HCT116 (cell line): ENCODE data around the gene ACCS.

Source experiments
- CEBPB ChIP-seq: IDR thresholded peaks from 2 replicates; pipeline ENCODE4 v1.6.1; 2012; ENCODE audit warnings: low read depth
- EGR1 ChIP-seq: IDR thresholded peaks from 2 replicates; pipeline ENCODE4 v1.6.1; 2012; ENCODE audit warnings: low read depth
- EZH2 ChIP-seq: fragments of 200-600 bp; sonication (generic); IDR thresholded peaks from 2 replicates; pipeline ENCODE4 v1.6.1; 2017; ENCODE audit warnings: antibody characterized with exemption, mixed run types
- JUND ChIP-seq: IDR thresholded peaks from 2 replicates; pipeline ENCODE4 v1.6.1; 2012
- POLR2A ChIP-seq: IDR thresholded peaks from 2 replicates; pipeline ENCODE4 v1.7.0; 2011; ENCODE audit warnings: borderline replicate concordance; ENCODE audit not compliant: insufficient read depth, insufficient read length; ENCODE audit errors: extremely low read depth
- POLR2AphosphoS5 ChIP-seq: IDR thresholded peaks from 2 replicates; pipeline ENCODE4 v1.6.1; 2011; ENCODE audit warnings: mild to moderate bottlenecking, low read depth, low read length, moderate library complexity
- RAD21 ChIP-seq: IDR thresholded peaks from 2 replicates; pipeline ENCODE4 v1.6.1; 2012; ENCODE audit warnings: low read depth, mild to moderate bottlenecking
- SRF ChIP-seq: IDR thresholded peaks from 2 replicates; pipeline ENCODE4 v1.6.1; 2012; ENCODE audit warnings: low read depth
- YY1 ChIP-seq: IDR thresholded peaks from 2 replicates; pipeline ENCODE4 v1.6.1; 2011; ENCODE audit warnings: low read length, low read depth, moderate library complexity, mild to moderate bottlenecking; ENCODE audit not compliant: insufficient replicate concordance; ENCODE audit errors: extremely low read depth
- TF ChIP-seq, protein P1 (sequence below), 3 experiments: fragments of 200-600 bp in 1 of 3; sonication (generic) in 1 of 3; IDR thresholded peaks in 2 of 3; conservative IDR thresholded peaks in 1 of 3; 2 replicates each; pipeline ENCODE4 v1.5.1; 2012 to 2017; ENCODE audit warnings: low read depth in 2 of 3, low read length in 2 of 3, antibody characterized with exemption in 1 of 3, borderline replicate concordance in 1 of 3, control low read depth in 1 of 3, mild to moderate bottlenecking in 1 of 3, mixed read lengths in 1 of 3, mixed run types in 1 of 3, moderate library complexity in 1 of 3; ENCODE audit not compliant: insufficient read depth in 1 of 3
- TF ChIP-seq, protein P2 (sequence below): IDR thresholded peaks from 2 replicates; pipeline ENCODE4 v1.6.1; 2012

DNA sequence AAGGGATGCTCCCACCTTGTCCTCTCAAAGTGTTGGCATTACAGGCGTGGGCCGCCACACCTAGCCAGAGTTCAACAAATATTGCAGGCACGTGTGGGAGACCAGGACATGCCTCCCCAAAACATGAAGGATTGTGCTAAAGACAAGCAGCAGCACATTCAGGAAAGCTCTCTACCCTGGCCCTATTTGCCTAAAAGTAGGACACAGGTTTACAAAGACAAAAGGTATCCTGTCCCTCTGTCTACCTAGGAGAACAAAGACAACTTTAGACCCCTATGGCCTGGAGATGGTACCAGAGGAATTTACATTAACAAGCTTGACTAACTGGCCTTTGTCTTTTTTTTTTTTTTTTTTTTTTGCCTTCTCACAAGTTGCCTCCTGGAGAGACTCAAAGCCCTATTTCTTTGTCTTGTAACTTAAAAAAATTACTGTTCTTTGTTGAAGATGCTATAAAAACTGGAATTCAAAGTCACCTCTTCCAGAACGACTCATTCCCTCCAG, 859 bp upstream of the ACCS start:
- TF ChIP-seq EGR1 (no peak), JUND (no peak), POLR2A (no peak), POLR2AphosphoS5 (no peak), RAD21 (no peak), CEBPB (no peak), YY1 (no peak), EZH2 (no peak), SRF (no peak)
- TF ChIP-seq, protein P1, sequence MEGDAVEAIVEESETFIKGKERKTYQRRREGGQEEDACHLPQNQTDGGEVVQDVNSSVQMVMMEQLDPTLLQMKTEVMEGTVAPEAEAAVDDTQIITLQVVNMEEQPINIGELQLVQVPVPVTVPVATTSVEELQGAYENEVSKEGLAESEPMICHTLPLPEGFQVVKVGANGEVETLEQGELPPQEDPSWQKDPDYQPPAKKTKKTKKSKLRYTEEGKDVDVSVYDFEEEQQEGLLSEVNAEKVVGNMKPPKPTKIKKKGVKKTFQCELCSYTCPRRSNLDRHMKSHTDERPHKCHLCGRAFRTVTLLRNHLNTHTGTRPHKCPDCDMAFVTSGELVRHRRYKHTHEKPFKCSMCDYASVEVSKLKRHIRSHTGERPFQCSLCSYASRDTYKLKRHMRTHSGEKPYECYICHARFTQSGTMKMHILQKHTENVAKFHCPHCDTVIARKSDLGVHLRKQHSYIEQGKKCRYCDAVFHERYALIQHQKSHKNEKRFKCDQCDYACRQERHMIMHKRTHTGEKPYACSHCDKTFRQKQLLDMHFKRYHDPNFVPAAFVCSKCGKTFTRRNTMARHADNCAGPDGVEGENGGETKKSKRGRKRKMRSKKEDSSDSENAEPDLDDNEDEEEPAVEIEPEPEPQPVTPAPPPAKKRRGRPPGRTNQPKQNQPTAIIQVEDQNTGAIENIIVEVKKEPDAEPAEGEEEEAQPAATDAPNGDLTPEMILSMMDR (IDR thresholded peaks at IDR 0.05 in 2 of 3, conservative IDR thresholded peaks at IDR 0.05 in 1 of 3; ENCODE audit: borderline replicate concordance in 1 of 3, insufficient read depth in 1 of 3, low read depth in 2 of 3, low read length in 2 of 3): no peak
- TF ChIP-seq, protein P2, sequence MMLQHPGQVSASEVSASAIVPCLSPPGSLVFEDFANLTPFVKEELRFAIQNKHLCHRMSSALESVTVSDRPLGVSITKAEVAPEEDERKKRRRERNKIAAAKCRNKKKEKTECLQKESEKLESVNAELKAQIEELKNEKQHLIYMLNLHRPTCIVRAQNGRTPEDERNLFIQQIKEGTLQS: no peak
